GM19324 (cell line): ENCODE results near the gene SLC25A17.
"Not testable (repeated sequence)": the region's sequence is repeated elsewhere in the genome, so short reads cannot be mapped to it uniquely, and the experiment has no call there.

ENCODE experiments used
- ATAC-seq: cut with Tn5 transposase; IDR thresholded peaks from one replicate; pipeline ENCODE4 v1.9.1; 2021; ENCODE audit warnings: mild to moderate bottlenecking, moderate library complexity; ENCODE audit not compliant: unreplicated experiment, low FRiP score

SLC25A17 gene

GRCh38 chr22:40759294-40759840, 59.8 kb downstream of the SLC25A17 start:
- no peak for ATAC-seq

- ATAC-seq, result not testable (repeated sequence)
Observed at GRCh38 chr22:40758851-40759250, 60.3 kb downstream of the SLC25A17 start.

- ATAC-seq, result no peak
Observed at GRCh38 chr22:40758390-40758789, 60.8 kb downstream of the SLC25A17 start.

DNA sequence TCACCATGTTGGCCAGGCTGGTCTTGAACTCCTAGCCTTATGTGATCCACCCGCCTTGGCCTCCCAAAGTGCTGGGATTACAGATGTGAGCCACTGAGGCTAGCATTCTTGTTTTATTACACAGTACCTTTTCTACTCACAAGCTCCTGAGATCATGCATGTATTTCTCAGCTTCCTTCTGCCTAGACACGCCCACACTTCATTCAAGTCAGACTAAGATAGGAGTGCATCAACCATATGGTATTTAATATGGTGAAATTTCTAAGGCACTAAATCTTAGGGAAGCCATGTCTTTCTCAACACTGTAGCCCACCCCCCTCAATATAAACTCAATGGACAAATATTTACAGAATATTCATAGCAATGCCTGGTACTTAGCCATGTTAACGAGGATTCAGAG, 62.1 kb downstream of the SLC25A17 start:
- ATAC-seq, result no peak

- ATAC-seq, result no peak
Observed at GRCh38 chr22:40753114-40753513, 66.0 kb downstream of the SLC25A17 start.

DNA sequence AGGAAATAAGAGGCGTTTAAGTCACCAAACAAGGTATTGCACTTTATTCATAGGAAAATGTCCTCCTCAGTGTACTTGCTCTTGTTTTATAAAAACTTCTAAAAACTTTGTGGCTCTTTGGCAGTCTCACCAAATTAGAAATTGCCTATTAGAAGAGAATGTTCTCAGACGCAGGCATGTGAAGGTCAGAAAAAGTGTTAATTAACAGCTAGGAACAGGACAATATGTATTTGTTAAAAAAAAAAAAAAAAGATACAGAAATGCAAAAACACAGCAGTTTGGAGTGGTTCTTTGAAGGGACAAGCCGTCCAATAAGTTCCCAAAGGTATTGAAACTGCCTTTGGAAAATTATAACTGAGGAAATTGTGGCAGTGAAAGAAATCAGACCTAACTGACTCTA, 67.9 kb downstream of the SLC25A17 start:
- ATAC-seq, result no peak

DNA sequence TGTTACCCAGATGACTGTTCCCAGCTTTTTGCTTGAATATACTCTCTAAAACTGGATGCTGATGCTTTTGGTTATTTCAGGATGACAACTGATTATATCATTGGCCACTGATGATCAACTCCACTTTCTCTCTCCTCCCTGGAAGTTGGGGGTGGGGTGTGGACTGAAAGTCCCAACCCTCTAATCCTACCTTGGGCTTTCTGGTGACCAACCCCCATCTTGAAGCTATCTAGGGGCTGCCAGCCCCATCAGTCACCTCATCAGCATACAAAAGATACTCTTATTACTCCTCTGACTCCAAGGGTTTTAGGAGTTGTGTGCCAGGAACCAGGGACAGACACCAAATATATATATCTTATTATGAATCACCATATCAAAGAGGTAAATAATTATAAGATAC, 69.3 kb downstream of the SLC25A17 start:
- no peak for ATAC-seq

DNA sequence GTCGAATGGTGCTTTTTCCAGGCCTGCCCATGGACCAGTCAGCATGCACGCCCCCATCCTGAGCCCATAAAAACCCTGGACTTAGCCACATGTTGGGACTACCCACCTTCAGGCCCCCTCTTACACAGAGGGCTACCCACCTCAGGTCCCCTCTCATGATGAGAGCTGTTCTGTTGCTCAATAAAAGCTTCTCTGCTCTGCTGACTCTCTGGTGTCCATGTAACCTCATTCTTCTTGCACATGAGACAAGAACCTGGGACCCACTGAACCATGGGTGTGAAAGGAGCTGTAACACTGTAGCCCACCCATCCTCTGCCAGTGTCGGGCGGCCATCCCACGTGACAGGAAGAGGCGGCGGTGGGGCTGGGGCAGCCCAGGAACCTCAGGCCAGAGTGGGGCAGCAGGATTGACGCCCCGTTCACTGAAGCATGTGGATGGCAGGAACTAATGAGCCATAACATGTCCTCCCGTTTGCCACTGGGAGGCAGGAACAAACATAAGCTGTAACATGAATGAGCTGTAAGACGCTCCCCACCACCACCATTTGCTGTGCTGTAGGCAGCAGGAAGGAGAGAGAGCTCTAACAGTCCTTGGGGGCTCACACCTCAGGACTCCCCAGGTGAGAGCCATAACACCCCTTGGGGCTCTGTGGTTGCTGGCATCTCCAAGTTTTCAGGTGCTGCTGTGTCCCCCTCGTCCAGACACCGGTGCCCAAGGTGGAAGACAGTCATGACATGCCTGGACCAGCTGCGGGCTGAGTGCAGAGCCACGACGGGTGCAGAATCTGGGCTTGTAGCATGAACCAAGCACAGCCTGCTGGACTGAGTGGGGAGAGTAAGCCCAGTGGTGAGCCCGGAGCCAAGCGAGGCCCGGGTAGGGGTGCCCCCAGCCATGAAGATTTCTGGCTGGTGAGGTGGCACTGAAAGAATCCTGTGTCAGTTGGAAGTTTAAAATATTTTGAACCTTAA, 70.5 kb downstream of the SLC25A17 start:
- no peak for ATAC-seq

GRCh38 chr22:40747361-40747760, 71.8 kb downstream of the SLC25A17 start:
- no peak for ATAC-seq

- ATAC-seq, result no peak
Observed at GRCh38 chr22:40746428-40747220, 72.5 kb downstream of the SLC25A17 start.

DNA sequence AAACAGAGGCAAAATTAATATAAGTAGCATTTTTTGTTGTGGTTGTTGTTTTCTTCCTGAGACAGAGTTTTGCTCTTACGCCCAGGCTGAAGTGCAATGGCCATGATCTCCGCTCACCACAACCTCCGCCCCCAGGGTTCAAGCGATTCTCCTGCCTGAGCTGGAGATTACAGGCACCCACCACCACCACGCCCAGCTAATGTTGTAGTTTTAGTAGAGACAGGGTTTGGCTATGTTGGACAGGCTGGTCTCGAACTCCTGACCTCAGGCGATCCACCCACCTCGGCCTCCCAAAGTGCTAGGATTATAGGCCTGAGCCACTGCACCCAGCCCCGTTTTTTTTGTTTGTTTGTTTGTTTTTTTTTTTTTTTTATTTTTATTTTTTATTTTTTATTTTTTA, 75.4 kb downstream of the SLC25A17 start:
- no peak for ATAC-seq

DNA sequence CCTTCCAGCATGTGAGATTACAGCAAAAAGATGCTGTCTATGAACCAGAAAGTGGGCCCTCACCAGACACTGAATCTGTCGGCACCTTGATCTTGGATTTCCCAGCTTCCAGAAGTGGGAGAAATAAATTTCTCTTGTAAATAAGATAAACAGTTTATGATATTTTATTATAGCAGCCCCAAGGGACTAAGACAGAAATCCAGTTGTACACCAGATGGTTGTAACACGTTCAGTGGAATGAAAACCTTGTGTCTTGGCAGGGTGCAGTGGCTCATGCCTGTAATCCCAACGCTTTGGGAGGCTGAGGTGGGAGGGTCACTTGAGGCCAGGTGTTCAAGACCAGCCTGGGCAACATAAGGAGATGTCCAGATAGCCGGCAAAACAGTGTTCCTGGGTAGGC, 78.0 kb downstream of the SLC25A17 start:
- no peak for ATAC-seq

DNA sequence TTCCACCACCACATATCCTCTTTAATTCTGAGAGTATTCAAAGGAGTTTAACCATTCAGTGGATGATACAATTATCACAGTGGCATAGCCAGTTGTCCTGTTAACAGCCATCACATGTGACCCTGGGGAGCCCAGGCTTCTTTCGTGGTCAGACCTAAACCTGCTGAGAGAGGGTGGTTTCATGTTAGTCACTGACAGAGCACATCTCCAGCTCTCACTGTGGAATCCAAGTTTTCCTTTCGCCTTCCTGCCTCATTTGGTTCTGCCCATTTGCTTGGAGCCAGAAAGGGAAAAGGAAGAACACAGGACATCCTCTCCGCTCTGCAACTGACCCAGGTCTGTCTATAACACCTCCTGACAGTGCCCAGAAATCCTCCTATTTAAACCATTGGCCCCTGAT, 79.4 kb downstream of the SLC25A17 start:
- ATAC-seq, result no peak

DNA sequence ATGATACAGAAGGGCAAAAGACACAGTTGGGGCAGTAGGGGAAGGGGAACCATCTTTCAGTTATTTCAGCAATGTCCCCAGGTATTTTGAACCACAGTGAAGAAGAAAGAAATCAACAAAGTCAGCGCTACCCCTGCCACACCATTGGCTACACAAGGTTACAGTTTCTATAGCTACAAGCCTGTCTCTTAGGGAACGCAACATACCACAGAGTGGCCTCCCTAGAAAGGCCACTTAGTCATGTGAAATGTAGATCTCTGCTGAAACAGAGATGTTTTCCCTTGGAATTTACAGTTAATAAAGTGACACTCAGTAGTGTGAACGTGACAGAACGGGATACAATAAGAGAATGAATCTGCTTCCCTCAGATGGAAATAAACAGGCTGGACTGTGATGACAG, 85.2 kb downstream of the SLC25A17 start:
- ATAC-seq, result no peak

- no peak for ATAC-seq
Observed at GRCh38 chr22:40732999-40733292, 86.2 kb downstream of the SLC25A17 start.

GRCh38 chr22:40729284-40729683, 89.9 kb downstream of the SLC25A17 start:
- ATAC-seq, result no peak

DNA sequence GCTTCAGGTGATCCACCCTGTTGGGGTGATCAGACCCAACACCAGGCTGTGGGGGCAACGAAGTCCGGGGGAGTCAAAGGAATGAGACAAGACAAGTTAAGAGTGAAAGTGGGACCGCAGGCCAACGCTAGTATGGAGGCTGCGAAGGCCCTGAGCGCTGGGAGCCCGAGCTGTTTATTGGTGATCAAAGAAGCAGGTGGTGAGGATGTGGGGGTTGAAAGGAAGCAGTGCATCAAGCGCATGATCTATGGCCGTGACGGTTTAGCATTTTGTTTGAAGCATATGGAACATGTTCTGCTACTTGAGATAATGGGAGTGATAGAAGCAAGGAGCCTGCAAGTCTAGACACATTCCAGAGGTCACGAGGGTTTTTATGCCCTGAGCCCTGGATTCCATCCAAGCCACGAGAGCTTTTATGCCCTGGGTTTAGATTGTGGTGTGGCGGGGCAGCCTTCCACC, 90.4 kb downstream of the SLC25A17 start:
- no peak for ATAC-seq

- no peak for ATAC-seq
Observed at GRCh38 chr22:40727964-40728615, 91.1 kb downstream of the SLC25A17 start.

DNA sequence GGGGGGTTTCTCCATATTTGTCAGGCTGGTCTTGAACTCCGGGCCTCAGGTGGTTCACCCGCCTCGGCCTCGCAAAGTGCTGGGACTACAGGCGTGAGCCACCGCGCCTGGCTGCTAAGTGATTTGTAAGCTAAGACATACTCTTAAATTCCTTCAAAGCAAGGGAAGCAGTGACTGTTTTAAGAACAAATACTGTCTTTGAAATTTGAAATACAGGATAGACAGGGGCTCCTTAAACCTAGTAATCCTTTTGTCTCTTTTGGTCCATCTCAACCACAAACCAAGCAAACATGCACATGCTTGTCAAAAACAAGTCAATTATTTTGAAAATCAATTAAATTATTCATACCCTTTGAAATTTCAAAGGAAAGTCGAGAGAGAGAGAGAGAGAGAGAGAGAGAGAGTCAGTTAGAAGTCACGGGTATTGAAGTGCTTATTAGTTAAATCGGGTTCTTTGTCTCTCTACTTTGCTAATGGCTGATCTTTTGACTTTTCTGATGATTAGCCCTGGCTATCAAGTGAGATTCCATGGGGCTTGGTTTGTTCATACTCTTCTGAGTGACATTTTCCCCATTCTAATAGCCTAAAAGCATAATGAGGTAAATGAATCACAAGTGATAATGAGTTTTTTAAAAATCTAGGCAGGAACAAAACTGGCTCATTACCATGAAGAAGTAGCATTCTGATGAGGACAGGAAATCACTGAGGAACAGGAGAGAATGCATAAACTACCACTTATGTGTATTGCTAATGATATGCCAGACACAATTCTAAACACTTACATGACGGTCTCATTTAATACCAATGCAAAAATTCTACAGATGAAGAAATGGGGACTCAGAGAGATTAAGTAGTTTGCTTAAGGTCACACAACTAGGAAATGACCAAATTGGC, 91.8 kb downstream of the SLC25A17 start:
- no peak for ATAC-seq

GRCh38 chr22:40726514-40726913, 92.6 kb downstream of the SLC25A17 start:
- ATAC-seq, result no peak
